Daoy (cell line): ENCODE results near the gene MRPL23. TPM values are rescaled to one million over a fixed set of nuclear protein-coding genes. Genes with fewer than 3 reads are reported as not detected.

Source experiments
- DNase-seq: peaks from one replicate; pipeline ENCODE4 v3.0.0-alpha.2; 2015; ENCODE audit warnings: low read depth
- total RNA-seq: library from RNA; depleted of rRNA; stranded (reverse); fragments of >200 nt; shearing (Covaris generic); gene quantifications from 2 replicates; pipeline ENCODE4 v1.2.3, GENCODE V29; 2014; rRNA removed

MRPL23 gene
- 165 and 168 TPM in 2 replicates for total RNA-seq

DNA sequence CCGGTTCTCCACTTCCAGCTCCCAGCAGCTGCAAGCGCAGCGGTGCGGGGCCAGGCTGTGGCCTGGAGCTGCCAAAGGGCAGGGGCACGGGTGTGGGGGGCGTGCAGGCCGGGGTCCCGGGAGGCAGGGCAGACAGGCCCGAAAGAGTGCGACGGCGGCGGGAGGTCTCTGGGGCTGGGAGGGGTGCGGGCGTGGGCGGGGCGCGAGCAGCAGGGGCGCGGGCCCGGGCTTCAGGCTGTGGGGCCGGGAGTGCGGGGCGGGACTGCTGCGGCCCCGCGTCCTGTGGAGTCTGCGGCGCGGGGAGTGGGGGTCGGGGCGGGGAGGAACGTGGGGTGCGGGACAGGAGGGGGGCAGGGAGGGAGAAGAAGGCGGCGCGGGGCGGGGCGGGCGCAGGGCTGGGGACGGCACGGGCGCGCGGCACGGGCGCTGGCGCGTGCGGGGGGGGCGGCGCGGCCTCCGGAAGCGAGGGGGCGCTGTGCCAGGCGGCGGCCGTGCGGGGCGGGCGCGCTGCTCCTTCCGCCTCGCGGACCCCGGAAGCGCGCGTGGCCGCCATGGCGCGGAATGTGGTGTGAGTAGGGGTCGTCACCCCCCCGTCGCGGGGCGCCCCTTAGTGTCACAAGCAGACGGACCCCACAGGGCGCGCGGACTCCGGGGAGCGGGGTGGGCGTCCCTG lies at the start of gene MRPL23:
Gene MRPL23 (plus strand): TSS at position 521 of the 673 bp plus-strand sequence. CDS start 31 bp downstream, at position 552.
- no peak for DNase-seq

GRCh38 chr11:1899090-1899489 lies 48.0 kb upstream of the MRPL23 start:
- no peak for DNase-seq

GRCh38 chr11:1899686-1900085 lies 47.4 kb upstream of the MRPL23 start:
- no peak for DNase-seq

- no peak for DNase-seq
Measured at GRCh38 chr11:1906181-1906580, 41.0 kb upstream of the MRPL23 start.

DNA sequence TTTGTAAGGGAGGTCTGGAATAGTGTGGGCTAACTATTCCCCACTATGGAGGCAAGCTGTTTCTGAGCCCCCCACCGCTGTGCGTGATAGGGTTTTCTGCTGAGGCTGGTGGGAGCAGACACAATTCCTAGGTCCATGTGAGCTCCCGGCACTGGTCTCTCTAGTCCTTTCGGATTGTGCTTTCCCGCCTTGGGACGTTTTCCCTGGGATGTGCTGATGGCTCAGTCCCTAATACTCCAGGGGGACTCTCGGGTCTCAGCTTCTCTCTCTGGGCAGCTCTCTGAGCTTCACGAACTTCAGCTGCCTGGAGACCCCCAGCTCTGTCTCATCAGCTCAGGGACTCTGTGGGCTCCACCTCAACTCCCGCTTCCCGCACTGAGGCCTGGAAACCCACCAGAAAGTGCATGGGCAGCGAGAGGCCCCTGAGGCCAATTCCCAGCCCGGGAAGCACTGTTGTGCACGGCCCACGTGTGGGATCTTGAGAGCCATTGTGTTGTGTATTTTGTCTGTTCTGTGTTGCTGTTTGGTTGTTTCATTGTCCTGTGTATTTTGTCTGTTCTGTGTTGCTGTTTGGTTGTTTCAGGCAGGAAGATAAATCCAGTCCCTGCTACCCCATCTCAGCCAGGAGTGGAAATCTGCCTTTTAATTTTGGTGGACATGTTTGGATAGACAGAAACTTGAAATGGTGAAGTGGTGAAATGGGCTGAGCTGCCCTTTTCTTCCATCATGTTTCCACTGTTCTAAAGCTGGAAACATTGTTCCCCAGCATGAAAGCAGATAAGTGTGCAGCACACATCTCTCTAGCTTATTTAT lies 40.3 kb upstream of the MRPL23 start:
- no peak for DNase-seq

DNA sequence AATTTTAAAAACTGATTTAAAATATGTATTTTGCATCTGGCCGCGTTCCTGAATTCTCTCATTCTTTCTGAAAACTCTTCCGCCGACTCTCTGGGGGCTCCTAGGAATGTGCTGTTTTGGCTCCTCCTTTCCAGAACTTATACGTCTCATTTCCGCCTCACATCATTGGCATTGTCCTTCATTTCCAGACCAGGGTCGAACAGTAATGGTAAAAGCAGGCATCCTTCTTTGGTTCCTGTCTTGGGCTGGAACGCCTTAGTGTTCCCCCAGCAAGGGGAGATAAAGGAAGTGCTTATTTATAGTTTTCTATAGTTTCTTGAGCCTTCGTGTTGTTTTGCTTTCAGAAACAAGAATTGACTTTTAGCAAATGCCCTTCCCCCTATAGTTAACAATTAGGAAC lies 38.5 kb upstream of the MRPL23 start:
- DNase-seq = no peak

- DNase-seq = no peak
Measured at GRCh38 chr11:1909524-1909923, 37.6 kb upstream of the MRPL23 start.

DNA sequence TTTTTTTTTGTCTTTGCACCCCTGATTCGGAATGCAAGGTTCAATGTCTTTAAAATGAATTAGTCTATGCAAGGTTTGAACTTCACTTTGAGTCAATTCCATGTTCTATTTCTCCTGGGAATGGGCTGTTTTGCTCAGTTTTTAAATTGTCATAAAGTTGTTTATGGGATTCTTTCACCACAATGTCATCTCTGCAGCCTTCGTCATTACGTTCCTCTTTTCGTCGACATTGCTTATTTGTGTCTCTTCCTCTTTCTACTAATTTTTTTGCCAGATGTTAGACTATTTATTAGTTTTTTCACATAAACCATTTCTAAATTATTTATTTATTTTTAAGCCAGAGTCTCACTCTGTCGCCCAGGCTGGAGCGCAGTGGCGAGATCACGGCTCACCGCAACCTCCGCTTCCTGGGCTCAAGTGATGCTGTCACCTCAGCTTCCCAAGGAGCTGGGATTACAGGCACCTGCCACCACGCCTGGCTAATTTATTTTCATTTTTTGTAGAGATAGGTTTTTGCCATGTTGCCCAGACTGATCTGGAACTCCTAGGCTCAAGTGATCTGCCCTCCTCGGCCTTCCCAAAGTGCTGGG lies 34.7 kb upstream of the MRPL23 start:
- no peak for DNase-seq

DNA sequence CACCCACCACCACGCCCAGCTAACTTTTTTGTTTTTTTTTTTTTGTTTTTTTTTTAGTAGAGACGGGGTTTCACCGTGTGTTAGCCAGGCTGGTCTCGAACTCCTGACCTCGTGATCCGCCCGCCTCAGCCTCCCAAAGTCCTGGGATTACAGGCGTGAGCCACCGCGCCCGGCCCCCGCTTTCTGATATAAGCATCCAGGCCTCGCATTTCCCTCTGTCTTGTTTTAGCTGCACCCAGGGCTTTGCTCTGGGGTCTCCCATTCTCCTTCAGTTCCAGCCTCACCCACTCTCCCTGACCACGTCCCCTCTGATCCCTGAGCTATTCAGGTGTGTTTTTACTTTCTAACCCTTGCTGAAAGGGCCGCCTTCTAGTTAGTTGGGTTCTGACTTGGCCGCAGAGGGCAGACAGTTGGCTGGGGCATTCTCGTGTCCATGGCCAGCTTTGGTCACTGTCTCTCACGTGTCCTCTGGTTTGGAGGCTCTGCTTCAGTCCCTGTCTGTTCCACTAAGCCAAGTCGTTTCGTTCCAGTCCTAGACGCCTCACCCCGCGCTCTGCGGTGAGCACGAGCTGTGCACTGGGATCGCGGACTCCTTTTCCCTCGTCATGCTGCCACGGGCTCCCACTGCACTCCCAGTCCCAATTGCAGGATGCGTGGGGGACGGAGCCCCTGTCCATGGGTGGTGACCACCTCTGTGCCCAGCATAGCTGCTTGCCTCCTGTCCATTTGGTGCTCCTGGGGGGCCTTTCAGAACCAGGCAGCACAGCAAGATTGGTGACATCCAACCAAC lies 33.7 kb upstream of the MRPL23 start:
- no peak for DNase-seq

DNA sequence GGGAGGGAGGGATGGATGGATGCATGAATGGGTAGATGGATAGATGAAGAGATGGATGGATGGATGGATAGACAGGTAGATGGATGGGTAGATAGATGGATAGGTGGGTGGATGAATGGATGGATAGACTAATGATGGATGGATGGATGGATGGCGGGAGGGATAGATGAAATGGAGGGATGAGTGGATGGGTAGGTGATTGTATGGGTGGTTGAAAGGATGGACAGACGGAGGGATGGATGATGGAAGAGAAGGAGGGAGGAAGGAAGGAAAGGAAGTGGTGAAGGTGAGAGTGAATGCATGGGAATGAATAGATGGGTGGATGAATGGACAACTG lies 31.4 kb upstream of the MRPL23 start:
- DNase-seq = no peak

GRCh38 chr11:1916132-1916985 lies 30.8 kb upstream of the MRPL23 start:
- DNase-seq = no peak

- DNase-seq = no peak
Measured at GRCh38 chr11:1916986-1917522, 30.1 kb upstream of the MRPL23 start.

DNA sequence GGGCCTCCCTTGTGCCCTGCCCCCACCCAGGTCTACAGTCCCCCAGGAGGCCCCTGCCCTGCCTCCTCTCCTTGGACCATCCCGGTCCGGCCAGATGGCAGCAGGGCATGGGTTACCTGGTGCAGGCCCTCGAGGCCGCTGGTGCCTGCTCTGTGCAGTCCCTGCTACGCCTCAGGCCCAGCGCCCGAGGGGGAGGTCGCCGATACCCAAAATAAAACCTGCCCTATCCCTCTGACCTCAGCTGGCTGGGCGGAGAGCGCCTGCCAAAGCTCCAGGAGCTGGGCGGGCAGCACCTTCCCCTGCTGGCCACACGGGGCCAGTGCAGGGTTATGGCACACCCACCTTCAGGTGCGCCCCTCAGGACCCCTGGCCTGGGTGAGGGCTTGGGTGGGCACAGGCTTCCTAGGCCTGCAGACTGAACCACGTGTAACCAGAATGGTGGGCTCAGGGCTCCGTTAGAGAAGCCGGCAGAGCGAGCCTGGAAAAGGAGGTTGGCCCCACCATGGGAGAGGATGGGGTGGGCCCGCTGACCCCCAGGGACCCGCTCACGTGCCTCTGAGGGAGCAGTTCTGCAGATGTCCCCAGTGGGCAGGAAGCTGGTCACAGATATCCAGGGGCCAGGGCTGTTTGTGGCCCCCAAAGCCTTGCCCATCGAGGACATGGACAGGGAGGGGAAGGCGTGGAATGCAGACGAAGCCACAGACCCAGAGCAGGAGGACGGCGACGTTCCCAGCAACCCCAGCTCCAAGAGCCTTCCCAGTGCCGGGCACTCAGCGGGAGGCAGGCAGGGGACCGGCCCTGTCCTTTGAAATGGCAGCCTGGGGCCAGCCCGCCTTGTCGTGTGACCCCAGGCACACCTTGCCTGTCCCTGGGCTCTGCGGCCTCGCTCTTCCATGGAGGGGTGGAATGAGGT lies 29.4 kb upstream of the MRPL23 start:
- DNase-seq = no peak

DNA sequence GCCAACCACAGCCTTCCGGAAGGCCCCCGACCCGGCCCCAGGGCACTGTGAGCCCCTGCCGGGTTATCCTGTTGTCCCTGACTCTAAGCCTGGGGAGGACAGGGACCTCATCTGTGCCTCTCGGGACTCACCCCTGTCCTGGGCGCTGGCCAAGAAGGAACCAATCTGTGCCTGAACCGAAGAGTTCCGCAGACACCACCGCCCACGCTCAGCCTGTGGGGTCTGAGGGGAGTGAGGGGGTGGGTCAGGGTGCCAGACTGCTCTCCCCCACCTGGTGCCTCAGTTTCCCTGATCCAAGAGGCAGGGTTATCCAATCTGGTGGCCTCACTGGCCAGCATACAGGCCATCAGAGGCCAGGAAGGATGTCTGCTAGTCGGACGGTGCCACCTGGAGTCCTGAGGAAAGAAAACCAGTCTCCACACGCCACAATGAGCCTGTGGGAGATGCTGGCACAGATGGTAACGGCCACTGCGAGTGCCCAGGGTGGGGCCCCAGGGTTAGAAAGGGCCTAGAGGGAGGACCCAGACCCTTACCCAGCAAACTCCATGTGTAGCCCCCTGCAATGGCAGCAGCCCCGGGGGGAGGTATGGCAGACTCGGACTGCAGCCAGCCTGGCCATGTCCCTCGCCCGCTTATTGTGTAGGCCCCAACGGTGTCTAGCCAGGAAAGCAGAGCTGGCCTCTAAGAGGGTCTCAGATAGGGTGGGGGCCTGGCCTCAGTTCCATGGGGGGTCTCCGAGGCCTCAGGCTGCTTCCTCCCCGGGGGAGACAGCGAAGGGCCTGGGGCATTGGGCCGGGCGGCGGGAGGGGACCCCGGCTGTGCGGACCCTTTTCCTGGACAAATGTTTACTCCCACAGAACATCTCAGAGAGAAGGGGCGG lies 28.5 kb upstream of the MRPL23 start:
- no peak for DNase-seq

GRCh38 chr11:1919391-1920127 lies 27.6 kb upstream of the MRPL23 start, which contains the start of gene TNNT3:
TNNT3 (plus strand) TSS chr11:1919703; CDS start chr11:1922875, 3,172 bp downstream.
- DNase-seq = no peak

GRCh38 chr11:1920128-1920908 lies 26.8 kb upstream of the MRPL23 start:
- no peak for DNase-seq

GRCh38 chr11:1920909-1921573 lies 26.1 kb upstream of the MRPL23 start:
- DNase-seq = no peak
